Measurements from ENCODE around the gene GLB1L2.

GLB1L2 gene

DNA sequence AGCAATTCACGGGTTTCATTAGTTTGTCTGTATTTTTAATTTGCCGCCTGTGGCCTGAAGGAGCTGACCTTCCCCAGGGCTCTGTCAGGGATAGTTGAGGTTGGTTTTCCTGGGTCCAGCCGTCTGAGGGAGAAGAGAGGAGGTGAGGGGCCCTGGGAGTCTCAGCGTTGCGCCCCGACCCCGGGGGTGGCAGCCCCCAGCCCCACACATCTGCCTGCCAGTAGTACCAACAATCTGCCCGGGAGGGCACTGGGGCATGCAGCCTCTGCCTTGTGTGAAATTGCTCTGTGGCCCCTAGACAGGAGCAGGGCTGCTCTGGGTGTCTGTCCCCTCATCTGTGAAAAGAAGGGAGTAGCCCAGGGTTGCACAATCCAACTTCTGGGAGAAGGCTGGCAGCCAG, 73.6 kb downstream of the GLB1L2 start:
- no peak for DNase-seq (ENCODE audit: low read depth in 2 of 2)

DNA sequence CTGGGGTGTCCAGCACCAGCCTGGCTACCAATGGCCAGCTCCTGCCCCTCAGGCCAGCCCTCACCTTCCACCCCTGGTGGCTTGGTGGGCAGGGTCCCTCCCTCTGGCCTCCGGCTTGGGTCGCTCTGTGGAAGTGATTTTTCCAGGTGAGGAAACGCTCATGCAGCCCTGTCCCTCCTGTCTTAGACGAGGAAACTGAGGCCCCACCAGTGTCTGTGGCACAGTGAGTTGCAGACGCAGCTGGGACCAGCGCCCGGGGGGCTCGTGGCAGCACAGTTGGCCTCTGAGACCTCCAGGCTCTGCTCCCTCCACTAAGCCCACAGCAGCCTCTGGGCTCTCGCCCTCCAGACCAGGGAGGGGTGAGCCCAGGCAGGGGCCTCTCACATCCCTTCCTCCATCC, 74.1 kb downstream of the GLB1L2 start:
- DNase-seq (ENCODE audit: low read depth in 2 of 2) = no peak

DNA sequence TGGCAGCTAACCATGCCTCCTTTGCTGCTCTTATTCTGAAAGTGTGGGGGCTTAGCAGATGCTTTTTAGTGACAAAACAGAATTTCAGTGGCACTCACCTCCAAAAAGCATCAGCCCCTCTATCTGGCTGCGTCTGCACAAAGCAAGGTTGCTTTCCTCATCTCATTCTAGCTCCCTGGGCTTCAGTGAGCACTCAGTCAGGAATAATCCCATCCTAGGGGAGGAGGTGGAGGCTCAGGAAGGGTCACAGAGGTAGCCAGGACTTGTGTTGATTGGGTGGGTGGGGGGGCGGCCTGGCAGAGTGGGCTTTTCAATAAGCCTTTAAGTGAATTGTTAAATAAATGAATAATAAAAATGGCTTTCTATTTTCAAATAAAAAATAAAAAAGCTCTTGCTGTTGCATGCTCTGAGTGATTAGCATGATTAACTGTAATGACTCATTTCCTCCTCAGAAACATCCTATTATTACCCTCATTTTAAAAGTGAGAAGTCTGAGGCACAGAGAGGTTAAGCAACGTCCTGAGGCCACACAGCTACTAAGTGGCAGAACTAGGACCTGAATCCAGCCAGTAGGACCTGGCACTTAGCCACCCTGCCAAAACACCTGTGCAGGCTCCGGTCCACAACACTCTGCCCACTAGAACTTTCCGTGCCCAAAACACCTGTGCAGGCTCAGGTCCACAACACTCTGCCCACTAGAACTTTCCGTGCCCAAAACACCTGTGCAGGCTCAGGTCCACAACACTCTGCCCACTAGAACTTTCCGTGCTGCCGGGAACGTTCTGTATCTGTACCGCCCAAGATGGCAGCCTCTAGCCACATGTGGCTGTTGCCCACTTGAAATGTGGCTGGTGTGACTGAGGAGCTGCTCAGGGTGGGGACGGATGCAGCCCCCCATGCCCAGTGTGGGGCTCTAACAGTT, 74.7 kb downstream of the GLB1L2 start:
- no peak for DNase-seq (ENCODE audit: low read depth in 2 of 2)

DNA sequence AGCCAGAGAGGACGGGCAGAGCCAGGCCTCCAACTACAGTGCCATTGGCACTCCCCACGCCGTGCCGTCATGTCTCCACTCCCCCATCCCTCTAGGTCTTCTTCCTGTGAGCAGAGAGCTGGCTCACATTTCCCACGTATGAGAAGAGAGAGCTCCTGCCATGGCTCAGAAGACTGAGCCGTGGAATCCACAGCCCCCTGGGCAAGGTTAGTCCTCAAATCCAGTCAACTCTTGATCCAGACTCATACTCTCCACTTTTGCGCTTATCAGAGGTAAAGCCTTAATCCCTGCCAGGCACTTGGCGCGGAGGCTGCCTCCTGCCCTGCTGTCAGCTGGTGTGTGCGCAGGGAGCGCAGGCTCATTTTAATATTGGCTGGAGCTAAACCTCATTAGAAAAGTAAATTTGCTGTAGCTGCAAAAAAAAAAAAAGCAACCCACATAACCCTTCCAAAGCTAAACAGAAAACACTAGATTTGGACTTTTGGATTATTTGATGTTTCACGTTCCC, 75.6 kb downstream of the GLB1L2 start:
- no peak for DNase-seq (ENCODE audit: low read depth in 2 of 2)

DNA sequence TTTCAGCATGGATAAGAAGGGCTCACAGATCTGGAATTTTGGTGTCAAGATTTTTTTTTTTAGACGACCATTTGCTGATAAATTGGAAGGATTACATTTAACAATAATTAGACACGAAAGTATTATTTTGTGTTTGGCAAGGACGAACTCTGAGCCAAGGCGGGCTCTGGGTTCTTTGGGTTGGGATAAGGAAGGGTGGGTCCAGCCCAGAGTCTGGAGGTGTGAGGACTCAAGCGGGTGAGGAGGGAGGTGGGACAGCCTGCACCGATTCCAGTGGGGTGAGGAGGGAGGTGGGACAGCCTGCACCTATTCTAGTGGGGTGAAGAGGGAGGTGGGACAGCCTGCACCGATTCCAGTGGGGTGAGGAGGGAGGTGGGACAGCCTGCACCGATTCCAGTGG, 76.1 kb downstream of the GLB1L2 start:
- DNase-seq (ENCODE audit: low read depth in 2 of 2) = no peak

DNA sequence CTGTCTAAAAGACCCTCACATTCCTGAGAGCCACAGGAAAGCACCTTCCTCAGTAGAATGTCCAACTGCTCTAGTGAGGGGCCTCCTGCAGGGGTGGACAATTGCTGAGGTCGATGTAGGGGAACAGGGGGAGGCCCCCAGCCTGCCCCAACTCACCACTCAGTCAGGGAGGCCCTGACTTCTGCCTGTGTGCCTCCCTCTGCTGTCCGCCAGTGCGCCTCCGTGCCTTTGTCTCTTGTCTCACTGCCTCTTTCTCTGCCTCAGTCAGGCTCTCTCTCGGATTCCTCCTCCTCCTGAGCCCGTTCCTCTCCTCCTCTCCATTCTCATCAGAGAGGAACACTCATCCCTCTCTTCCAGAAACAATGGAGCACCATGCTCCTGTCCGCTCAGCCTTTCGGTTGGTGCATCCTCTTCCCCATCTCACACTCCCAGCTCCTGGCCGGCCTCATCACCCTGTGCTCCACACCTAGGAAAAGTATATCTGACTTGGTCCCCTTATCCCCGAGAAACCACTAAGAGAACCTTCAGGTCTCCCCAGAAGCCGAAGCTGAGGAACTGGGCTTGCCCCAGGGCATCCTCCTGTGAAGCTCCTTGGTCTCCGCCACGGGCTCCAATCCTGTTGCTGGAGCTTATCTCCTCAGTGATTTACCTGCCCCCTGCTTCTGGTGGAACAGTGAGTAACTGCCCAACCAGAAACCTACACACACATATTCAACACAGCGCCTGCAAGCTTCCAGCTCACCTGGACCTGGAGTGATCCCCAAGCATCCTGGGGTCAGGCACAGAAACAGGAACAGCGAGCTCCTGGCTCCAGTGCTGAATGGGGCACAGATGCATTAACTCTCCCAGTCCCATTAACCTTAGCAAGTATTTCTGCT, 78.0 kb downstream of the GLB1L2 start:
- DNase-seq (ENCODE audit: low read depth in 2 of 2) = no peak

DNA sequence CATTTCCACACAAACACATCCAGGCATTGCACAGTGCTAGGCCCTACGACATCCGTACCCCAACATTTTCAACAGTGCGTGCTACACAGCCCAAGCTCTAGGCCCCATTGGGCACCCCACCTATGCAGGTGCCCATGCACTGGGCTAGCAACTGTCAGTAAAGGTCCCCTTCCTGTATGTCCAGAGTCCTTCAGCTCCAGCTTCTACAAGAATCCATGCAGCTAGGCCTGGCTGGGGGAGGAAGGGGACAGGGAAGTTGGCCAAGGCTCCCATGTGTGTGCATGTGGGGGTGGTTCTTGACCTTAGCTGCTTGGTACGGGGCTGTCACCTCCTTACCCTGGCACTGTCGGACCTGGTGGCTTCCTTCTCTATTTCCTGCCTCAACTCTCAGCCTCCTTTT, 79.0 kb downstream of the GLB1L2 start:
- DNase-seq (ENCODE audit: low read depth in 2 of 2) = no peak

DNA sequence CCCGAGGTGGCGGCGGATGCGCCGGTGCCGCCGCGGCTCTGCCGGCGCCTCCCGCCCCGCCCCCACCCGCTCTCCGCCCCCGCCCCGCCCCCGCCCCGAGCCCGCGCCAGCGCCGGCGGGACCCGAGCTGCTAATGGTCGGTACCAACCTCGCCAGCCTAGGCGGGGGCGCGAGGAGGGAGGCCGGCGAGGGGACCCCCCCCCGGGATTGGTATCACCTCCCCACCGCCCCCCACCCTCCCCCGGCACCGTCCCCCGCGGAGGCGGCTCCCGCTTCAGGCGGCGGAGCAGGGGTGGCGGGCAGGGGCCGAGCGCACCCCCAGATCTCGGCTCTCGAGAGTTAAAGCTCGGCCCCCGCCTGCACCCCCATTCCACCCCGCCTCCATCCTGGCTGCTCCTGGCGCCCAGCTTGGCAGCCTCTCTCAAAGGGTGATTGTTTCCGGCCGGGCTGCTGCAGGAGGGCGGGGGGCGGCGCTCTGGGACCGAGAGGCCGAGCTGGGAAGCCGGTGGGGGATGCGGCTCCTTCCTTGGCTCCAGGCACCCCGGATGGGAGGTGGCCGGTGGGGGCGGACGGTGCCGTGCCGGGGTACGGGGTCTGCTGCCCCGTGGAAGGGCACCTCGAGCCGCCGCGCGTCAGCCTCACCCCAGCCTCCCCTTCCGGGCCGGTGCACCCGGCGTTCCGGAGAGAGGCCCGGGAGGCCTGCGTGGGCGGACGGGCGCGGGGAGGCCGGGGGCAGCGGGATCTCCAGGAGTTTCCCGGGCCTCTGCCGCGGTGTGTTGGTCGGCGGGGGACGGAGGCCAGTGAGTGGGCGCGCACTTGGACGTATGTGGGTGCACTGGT, 80.6 kb downstream of the GLB1L2 start, which contains the start of gene B3GAT1:
TSS of gene B3GAT1 (minus strand) at position 40 of the 840 bp plus-strand sequence. CDS start 24,583 bp downstream, outside the sequence.
- DNase-seq (ENCODE audit: low read depth in 2 of 2) = peak in 1 of 2 donors; percentile 13

DNA sequence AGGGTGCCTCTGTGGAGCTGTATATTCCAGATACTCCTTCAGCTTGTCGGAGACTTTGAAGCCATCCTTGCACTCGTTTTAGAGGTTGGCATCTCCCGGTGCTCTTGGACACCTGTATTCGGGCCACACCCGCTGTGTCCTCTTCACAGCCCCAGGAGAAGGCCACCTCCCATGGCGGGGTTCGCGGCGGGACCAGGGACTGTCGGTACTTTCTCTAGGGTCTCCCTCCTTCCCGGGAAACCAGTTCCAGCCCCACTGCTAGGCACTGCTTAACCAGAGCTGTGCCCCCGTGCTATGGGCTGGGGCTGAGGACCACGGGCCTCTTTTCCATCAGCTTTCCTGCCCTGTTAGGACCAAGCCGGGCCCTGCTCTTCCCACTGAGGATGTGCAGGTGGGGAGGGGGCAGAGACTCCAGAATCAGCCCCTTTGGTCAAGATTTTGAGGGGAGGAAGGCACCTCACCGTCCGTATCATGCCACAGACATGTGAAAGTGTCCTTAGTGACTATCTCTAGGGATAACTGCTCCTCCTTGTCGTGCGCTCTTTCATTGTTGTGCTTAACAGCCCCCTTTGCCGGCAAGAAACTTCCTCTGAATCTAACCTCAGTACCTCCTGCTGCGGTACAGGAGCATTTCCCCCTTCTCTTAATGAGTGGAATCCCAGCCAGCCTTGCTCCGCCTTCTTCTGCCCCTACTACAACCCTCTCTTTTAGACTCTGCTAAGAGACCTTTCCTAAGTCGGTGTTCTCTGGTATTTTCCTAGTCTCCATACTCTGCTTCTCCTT, 81.4 kb downstream of the GLB1L2 start:
- DNase-seq (ENCODE audit: low read depth in 2 of 2) = no peak

DNA sequence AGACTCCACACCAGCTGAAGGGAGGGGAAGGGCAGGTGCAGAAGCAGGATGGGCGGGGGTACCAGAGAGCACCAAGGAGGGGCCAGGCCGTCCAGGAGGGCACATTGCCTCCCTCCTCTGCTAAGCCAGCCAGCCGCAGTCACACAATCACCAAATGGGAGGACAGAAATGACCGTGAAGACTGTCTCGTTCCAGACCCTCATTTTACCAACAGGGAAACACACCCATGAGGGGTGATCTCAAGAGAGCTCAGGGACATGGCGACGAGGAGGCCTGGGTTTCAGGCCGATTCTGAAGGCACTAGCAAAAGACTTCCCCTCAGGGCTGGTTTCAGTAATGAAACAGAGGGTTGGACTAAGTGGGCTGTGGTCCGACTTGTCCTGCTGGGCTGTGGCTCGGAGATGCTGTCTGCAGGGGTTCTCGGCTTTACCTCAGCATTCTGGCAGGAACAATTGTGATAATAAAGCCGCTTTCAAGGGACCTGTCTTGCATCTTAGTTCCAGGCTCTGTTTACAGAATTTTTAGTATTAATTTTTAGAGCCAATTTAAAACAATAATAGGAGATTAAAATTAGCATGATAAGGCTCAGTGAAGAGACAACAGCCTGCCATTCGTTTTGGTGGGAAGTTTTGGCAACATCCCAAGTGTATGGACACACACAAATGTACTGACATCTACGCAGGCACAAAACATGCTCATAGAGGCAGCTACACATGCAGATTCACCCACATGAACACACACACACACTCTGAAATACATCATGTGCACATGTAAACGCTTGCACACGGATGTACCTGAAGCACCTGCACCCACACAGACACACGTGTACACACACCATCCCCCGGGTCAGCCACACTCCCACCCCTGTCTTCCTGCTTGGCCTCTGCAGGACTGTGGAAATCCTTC, 82.3 kb downstream of the GLB1L2 start:
- no peak for DNase-seq (ENCODE audit: low read depth in 2 of 2)

DNA sequence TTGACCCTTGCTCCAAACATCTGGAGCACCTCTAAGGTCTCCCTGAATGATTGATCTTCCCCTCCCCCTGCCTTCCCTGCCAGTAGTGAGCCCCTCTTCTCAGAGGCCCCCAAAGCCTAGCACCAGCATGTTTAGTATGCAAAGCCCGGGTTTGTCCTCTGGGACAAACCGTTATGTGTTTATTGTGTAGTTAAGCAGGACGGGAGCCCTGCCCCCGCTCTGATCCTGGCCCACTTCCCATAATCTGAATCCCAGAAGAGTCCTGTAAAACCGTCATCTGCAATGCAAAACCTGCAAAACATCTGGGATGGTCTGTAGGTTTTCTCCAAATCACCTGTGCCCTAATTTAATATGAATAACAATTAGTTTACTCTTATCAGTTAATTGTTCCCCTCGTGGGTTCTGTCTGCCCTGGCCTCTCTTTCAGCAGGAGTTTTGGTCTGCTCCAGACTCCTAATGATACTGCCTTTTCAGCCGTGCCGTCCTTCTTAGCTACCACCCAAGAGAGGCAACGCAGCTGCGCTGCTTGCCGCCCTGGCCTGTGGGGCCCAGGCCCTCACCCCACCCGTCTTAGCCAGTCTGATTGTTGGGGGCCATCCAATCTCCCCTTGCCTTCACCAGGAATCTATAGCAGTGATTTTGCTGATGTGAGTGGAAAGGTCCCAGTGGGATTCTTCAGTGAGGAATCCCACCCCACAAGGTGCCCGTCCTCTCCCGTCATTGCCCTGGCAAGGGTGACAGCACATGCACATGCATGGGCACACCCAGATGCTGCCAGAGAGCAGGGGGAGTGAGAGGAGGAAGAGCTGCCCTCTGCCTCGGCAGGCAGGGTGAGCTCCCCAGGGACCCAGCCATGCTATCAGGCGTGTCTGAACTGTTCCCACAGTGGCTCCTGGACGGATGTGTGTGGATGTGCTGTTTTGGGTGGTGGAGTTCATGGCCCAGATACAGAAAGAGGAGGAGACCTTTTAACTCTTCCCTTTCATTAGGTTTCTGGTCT, 83.3 kb downstream of the GLB1L2 start:
- no peak for DNase-seq (ENCODE audit: low read depth in 2 of 2)

DNA sequence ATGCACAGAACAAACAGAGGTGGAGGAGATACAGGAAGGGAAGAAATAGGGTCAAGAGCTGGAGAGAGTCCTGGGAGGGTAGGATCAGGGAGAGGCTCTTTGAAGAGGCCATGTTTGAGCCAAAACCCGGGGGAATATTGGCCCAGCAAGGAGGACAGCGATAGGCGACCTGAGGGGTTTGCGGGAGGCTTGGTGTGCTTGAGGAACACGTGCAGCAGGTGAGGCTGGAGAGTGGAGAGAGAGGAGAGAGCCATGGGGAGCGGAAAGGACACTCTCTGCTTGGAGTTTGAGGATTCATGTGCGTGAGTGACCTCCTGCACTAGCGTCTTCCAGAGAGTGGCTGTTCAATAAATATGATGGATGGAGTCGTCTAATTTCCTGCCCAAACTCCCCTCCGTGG, 84.9 kb downstream of the GLB1L2 start:
- DNase-seq (ENCODE audit: low read depth in 2 of 2) = no peak

DNA sequence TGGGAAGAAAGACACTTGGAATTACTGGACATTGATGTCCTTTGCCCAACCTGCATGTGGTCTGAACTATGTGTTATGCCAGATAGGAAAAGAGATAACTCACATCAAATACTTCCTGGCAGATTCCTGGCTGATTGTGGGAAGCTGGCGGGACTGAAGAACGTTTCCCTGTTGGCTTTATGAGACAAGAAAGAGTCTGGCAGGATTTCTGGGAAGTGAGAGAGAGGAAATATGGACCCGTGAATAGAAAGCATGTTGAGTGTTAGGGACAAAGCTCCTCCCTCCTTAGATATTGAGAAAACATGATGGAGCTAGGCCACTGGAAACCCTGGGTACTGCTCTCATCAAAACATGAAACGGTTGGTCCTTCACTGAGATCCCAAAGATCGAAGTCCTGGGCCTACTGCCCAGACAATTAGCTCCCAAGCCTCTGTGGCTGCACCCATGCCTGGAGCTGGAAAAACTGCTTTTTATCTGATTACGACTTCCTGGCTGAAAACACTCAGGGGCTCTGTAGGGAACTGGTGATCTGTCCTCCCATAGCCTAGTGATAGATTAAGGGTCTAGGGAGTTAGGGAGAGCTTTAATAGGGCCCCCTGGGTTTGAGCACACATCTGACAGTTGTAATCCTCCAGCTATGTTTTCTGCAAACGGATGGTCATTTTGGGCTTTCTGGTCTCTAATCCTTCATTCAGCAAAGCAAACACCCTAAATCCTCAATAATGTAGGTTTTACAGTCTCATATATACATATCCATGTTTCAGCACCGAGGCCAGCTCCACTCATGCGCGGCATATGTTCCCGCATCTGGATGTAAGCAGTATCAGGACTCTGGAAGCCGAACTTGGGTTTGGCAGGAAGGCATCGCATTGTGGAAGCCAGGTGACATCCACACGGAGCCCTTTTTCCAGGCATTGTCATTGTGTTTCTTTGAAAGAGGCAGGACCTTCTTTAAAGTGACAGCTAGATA, 86.4 kb downstream of the GLB1L2 start:
- no peak for DNase-seq (ENCODE audit: low read depth in 2 of 2)

DNA sequence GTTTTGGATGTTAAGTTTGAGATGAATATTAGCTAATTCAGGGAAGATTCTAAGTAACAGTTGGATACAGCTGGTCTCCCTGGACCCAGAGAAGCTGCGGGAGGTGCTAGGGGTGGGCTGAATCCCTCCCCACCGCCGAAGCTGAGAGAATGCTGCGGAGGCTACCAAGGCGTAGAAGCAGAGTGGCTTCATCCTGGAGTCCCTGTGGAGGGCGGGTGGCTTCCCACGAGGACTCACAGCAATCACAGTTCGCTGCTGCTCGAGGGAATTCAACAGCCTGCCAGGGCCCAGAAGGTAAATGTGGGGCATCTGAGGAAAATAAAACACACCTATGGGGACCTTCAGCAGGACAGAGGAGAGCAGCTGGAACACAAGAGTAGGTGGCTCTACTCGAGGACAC, 91.3 kb downstream of the GLB1L2 start:
- DNase-seq (ENCODE audit: low read depth in 2 of 2) = no peak

DNA sequence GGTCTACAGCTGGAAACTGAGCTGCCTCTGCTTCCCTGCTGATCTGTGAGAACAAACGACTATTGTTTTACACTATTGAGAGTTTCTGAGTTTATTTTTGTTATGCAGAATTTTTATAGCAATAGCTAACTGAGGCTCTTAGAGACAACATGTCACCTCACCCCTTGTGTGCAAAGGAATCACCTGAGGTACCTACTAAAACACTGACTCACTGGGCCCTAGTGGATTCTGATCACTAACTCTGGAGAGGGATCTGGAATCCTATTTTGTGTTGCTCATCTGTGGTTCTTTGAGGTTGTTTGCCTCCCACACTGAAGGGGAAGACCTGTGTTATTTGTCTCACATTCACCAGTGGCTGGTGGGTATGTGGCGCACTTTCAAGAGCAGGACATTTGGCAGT, 93.6 kb downstream of the GLB1L2 start:
- DNase-seq (ENCODE audit: low read depth in 2 of 2) = no peak

Data from stimulated activated CD8-positive, alpha-beta memory T cell treated with anti-CD3 and anti-CD28 coated beads, Interleukin-15, amount 100 ng/mL, for 4 hours (primary cell).